ENCODE measurements around the gene NUP50. TPM values are rescaled to one million over a fixed set of nuclear protein-coding genes. Genes with fewer than 3 reads are reported as not detected.

Gene NUP50
- total and polyA plus RNA-seq, 2 donors from 2014 or later: 11.3 to 64.2 TPM

DNA sequence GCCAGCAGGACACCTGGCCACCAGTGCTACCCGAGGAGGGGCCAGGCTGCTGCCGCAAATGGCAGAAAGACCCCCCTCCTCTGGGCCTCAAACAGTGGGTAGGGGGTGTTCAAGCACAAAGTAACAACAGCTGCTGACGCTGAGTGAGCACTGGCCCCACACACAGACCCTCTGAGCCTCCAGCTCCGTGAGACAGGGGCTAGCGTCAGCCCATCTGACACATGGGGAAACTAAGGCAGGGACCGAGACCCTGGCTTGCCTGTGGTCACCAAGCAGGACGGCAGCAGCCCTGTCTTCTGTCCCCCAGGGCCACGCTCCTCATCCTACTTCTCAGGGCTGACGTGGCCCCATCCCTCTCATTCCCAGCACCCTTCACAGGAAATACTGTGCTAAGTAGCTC, 36.5 kb downstream of the NUP50 start:
- FAIRE-seq: no peak
- no peak overlapping the region for H3K9ac ChIP-seq (ENCODE audit: low read length in 3 of 3)

DNA sequence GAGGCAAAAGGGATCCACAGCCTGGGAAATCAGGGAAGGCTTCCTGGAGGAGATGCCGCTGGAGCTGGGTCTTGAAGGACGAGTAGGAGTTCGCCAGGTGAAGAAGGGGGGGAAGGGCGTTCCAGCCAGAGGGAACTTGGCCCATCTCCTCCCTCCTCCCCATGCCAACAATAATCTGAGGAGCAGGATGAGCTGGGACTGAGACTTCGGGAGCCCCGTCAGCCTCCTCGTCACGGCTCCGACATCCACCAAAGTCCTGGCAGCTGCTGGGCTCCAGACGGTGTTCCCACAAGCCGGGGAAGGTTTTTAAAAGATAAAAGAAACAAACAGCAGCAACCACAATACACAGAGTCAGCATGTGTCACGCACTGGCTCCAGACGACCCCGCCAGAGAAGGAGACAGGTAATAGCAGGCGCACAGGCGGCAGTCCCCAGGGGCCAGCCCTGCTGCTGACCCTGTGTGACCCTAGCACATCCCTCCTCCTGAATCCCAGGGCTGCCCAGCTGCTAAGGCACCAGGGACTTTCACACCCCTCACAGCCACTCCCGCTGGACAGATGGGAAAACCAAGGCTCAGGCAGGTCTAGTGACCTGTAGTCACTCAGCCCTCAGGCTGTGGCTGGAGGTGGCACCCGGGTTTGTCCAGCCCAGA, 37.3 kb downstream of the NUP50 start:
- TF ChIP-seq, protein P1, sequence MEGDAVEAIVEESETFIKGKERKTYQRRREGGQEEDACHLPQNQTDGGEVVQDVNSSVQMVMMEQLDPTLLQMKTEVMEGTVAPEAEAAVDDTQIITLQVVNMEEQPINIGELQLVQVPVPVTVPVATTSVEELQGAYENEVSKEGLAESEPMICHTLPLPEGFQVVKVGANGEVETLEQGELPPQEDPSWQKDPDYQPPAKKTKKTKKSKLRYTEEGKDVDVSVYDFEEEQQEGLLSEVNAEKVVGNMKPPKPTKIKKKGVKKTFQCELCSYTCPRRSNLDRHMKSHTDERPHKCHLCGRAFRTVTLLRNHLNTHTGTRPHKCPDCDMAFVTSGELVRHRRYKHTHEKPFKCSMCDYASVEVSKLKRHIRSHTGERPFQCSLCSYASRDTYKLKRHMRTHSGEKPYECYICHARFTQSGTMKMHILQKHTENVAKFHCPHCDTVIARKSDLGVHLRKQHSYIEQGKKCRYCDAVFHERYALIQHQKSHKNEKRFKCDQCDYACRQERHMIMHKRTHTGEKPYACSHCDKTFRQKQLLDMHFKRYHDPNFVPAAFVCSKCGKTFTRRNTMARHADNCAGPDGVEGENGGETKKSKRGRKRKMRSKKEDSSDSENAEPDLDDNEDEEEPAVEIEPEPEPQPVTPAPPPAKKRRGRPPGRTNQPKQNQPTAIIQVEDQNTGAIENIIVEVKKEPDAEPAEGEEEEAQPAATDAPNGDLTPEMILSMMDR (IDR thresholded peaks at IDR 0.05; ENCODE audit: borderline replicate concordance, extremely low read depth, insufficient read depth): no peak
- peaks cover 0 to 10% (median 5%) of the 10 kb centered on the region in 3 donors for H3K36me3 ChIP-seq (ENCODE audit: control insufficient read depth in 2 of 3, insufficient read depth in 3 of 3, low read length in 3 of 3)
- no peak overlapping the region for H3K4me3 ChIP-seq (ENCODE audit: low read length in 3 of 3)
- DNase-seq (no peak), FAIRE-seq (no peak)
- H3K9ac ChIP-seq (ENCODE audit: low read length in 3 of 3): no peak overlapping the region
- H3K4me1 ChIP-seq (ENCODE audit: control insufficient read depth in 2 of 3, insufficient read depth in 2 of 3, low read depth in 1 of 3, low read length in 3 of 3): no peaks in the 10 kb centered on the region
- H3K27ac ChIP-seq (ENCODE audit: low read depth in 2 of 2, low read length in 2 of 2): no peak overlapping the region
- no peaks in the 10 kb centered on the region for H3K9me3 ChIP-seq (ENCODE audit: control insufficient read depth in 2 of 3, insufficient read depth in 1 of 3, low read length in 3 of 3)
- no peaks in the 10 kb centered on the region for H3K27me3 ChIP-seq (ENCODE audit: control insufficient read depth, insufficient read depth, low read length)
- intact Hi-C loops (cut with DNase I): no loop called here

More for the DNA sequence above, 36.5 kb downstream of the NUP50 start:
- Histone ChIP-seq H3K27ac (ENCODE audit: low read depth in 2 of 2, low read length in 2 of 2) (no peak overlapping the region), H3K4me1 (ENCODE audit: control insufficient read depth in 2 of 3, insufficient read depth in 2 of 3, low read depth in 1 of 3, low read length in 3 of 3) (no peaks in the 10 kb centered on the region), H3K36me3 (ENCODE audit: control insufficient read depth in 2 of 3, insufficient read depth in 3 of 3, low read length in 3 of 3) (peaks cover 0 to 8% (median 5%) of the 10 kb centered on the region in 3 donors), H3K9me3 (ENCODE audit: control insufficient read depth in 2 of 3, insufficient read depth in 1 of 3, low read length in 3 of 3) (no peaks in the 10 kb centered on the region), H3K27me3 (ENCODE audit: control insufficient read depth, insufficient read depth, low read length) (no peaks in the 10 kb centered on the region), H3K4me3 (ENCODE audit: low read length in 3 of 3) (no peak overlapping the region)
- no peak for DNase-seq
- intact Hi-C loops (cut with DNase I): no loop called here
- TF ChIP-seq, protein P1 (IDR thresholded peaks at IDR 0.05; ENCODE audit: borderline replicate concordance, extremely low read depth, insufficient read depth): no peak

DNA sequence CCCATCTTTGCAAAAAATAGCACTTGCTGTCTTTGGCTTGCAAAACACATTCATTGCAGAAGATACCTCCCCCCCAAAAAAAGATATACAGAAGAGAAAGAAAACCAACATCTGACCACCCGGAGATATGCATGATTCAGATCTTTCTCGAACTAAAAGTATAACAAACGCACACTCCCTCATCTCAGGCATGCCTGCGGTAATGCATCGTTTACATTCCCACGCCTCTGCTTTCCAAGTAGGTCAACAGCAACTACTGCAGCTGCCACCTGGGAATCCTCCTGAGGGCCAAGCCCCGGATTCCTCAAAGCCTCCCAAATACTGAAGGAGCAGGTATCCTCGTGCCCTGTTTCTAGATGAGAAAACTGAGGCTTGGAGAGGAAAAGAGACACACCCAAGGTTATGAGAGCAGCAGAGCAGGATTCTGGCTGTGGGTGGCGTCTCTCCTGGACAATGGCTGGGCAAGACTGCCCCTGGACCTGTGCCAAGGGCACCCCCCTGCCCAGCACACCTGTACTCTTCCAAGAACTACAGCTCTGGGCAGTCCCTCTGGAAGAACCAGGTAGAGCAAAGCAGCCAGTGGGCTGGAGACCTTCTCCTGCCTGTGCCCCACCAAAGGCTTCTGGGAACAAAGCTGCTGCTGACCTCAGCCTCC, 38.1 kb downstream of the NUP50 start:
- Histone ChIP-seq H3K9me3 (ENCODE audit: control insufficient read depth in 2 of 3, insufficient read depth in 1 of 3, low read length in 3 of 3) (no peaks in the 10 kb centered on the region), H3K4me3 (ENCODE audit: low read length in 3 of 3) (no peak overlapping the region), H3K4me1 (ENCODE audit: control insufficient read depth in 2 of 3, insufficient read depth in 2 of 3, low read depth in 1 of 3, low read length in 3 of 3) (no peaks in the 10 kb centered on the region), H3K27me3 (ENCODE audit: control insufficient read depth, insufficient read depth, low read length) (no peaks in the 10 kb centered on the region), H3K9ac (ENCODE audit: low read length in 3 of 3) (no peak overlapping the region), H3K36me3 (ENCODE audit: control insufficient read depth in 2 of 3, insufficient read depth in 3 of 3, low read length in 3 of 3) (peaks cover 0 to 10% (median 5%) of the 10 kb centered on the region in 3 donors), H3K27ac (ENCODE audit: low read depth in 2 of 2, low read length in 2 of 2) (no peak overlapping the region)
- TF ChIP-seq, protein P1 (IDR thresholded peaks at IDR 0.05; ENCODE audit: borderline replicate concordance, extremely low read depth, insufficient read depth): no peak
- FAIRE-seq (no peak), DNase-seq (no peak)
- intact Hi-C loops (cut with DNase I): no loop called here
